ENCODE results near the gene BDNF.
A peak's percentile ranks its signal among the peaks of the same experiment; 100 is the strongest.

The BDNF gene

GRCh38 chr11:27716216-27716615, 16.0 kb upstream of the BDNF start:
- Histone ChIP-seq H3K9ac (ENCODE audit: insufficient read length) (no peak overlapping the region), H3K9me3 (ENCODE audit: low read depth, low read length) (no peaks in the 10 kb centered on the region), H3K27ac (no peak overlapping the region), H3K36me3 (ENCODE audit: insufficient read depth, low read length) (no peaks in the 10 kb centered on the region), H3K4me3 (no peak overlapping the region)
- no peak for TF ChIP-seq EZH2 (IDR thresholded peaks at IDR 0.05)
- TF ChIP-seq POLR2AphosphoS5 (IDR thresholded peaks at IDR 0.05; ENCODE audit: borderline replicate concordance, low read depth, low read length): no peak
- TF ChIP-seq FOXP2 (optimal IDR thresholded peaks at IDR 0.05; ENCODE audit: control extremely low read depth, extremely low read length, insufficient read depth): no peak
- DNase-seq (ENCODE audit: low read depth, low spot score): no peak

- TF ChIP-seq EZH2 (IDR thresholded peaks at IDR 0.05) (no peak), FOXP2 (optimal IDR thresholded peaks at IDR 0.05; ENCODE audit: control extremely low read depth, extremely low read length, insufficient read depth) (no peak), POLR2AphosphoS5 (IDR thresholded peaks at IDR 0.05; ENCODE audit: borderline replicate concordance, low read depth, low read length) (no peak)
- Histone ChIP-seq H3K27ac (no peak overlapping the region), H3K9ac (ENCODE audit: insufficient read length) (no peak overlapping the region), H3K36me3 (ENCODE audit: insufficient read depth, low read length) (no peaks in the 10 kb centered on the region), H3K9me3 (ENCODE audit: low read depth, low read length) (no peaks in the 10 kb centered on the region), H3K4me3 (no peak overlapping the region)
- DNase-seq (ENCODE audit: low read depth, low spot score): no peak
Observed at GRCh38 chr11:27711725-27712124, 11.5 kb upstream of the BDNF start.

- DNase-seq (ENCODE audit: low read depth, low spot score): no peak
- Histone ChIP-seq H3K27ac (no peak overlapping the region), H3K4me3 (no peak overlapping the region), H3K36me3 (ENCODE audit: insufficient read depth, low read length) (no peaks in the 10 kb centered on the region), H3K9me3 (ENCODE audit: low read depth, low read length) (no peaks in the 10 kb centered on the region), H3K9ac (ENCODE audit: insufficient read length) (no peak overlapping the region)
- TF ChIP-seq POLR2AphosphoS5 (IDR thresholded peaks at IDR 0.05; ENCODE audit: borderline replicate concordance, low read depth, low read length) (no peak), FOXP2 (optimal IDR thresholded peaks at IDR 0.05; ENCODE audit: control extremely low read depth, extremely low read length, insufficient read depth) (no peak), EZH2 (IDR thresholded peaks at IDR 0.05) (no peak)
Observed at GRCh38 chr11:27710536-27710935, 10.3 kb upstream of the BDNF start.

GRCh38 chr11:27707676-27708075, 7.4 kb upstream of the BDNF start:
- no peak for TF ChIP-seq EZH2 (IDR thresholded peaks at IDR 0.05)
- TF ChIP-seq POLR2AphosphoS5 (IDR thresholded peaks at IDR 0.05; ENCODE audit: borderline replicate concordance, low read depth, low read length): no peak
- TF ChIP-seq FOXP2 (optimal IDR thresholded peaks at IDR 0.05; ENCODE audit: control extremely low read depth, extremely low read length, insufficient read depth): no peak
- Histone ChIP-seq H3K36me3 (ENCODE audit: insufficient read depth, low read length) (no peaks in the 10 kb centered on the region), H3K27ac (no peak overlapping the region), H3K9ac (ENCODE audit: insufficient read length) (no peak overlapping the region), H3K9me3 (ENCODE audit: low read depth, low read length) (no peaks in the 10 kb centered on the region), H3K4me3 (no peak overlapping the region)
- no peak for DNase-seq (ENCODE audit: low read depth, low spot score)

- TF ChIP-seq POLR2AphosphoS5 (IDR thresholded peaks at IDR 0.05; ENCODE audit: borderline replicate concordance, low read depth, low read length) (no peak), EZH2 (IDR thresholded peaks at IDR 0.05) (no peak), FOXP2 (optimal IDR thresholded peaks at IDR 0.05; ENCODE audit: control extremely low read depth, extremely low read length, insufficient read depth) (no peak)
- no peak overlapping the region for H3K27ac ChIP-seq
- H3K9me3 ChIP-seq (ENCODE audit: low read depth, low read length): no peaks in the 10 kb centered on the region
- no peak overlapping the region for H3K9ac ChIP-seq (ENCODE audit: insufficient read length)
- H3K36me3 ChIP-seq (ENCODE audit: insufficient read depth, low read length): no peaks in the 10 kb centered on the region
- H3K4me3 ChIP-seq: no peak overlapping the region
- DNase-seq (ENCODE audit: low read depth, low spot score): no peak
Observed at GRCh38 chr11:27705873-27706820, 5.9 kb upstream of the BDNF start.

GRCh38 chr11:27703481-27703880, 3.2 kb upstream of the BDNF start:
- Histone ChIP-seq H3K9ac (ENCODE audit: insufficient read length) (no peak overlapping the region), H3K36me3 (ENCODE audit: insufficient read depth, low read length) (no peaks in the 10 kb centered on the region), H3K27ac (no peak overlapping the region), H3K4me3 (no peak overlapping the region), H3K9me3 (ENCODE audit: low read depth, low read length) (no peaks in the 10 kb centered on the region)
- no peak for DNase-seq (ENCODE audit: low read depth, low spot score)
- no peak for TF ChIP-seq FOXP2 (optimal IDR thresholded peaks at IDR 0.05; ENCODE audit: control extremely low read depth, extremely low read length, insufficient read depth)
- TF ChIP-seq EZH2 (IDR thresholded peaks at IDR 0.05): no peak
- no peak for TF ChIP-seq POLR2AphosphoS5 (IDR thresholded peaks at IDR 0.05; ENCODE audit: borderline replicate concordance, low read depth, low read length)

- DNase-seq (ENCODE audit: low read depth, low spot score): no peak
- TF ChIP-seq FOXP2 (optimal IDR thresholded peaks at IDR 0.05; ENCODE audit: control extremely low read depth, extremely low read length, insufficient read depth) (no peak), EZH2 (IDR thresholded peaks at IDR 0.05) (no peak), POLR2AphosphoS5 (IDR thresholded peaks at IDR 0.05; ENCODE audit: borderline replicate concordance, low read depth, low read length) (no peak)
- no peak overlapping the region for H3K27ac ChIP-seq
Observed at GRCh38 chr11:27702811-27703210, 2.6 kb upstream of the BDNF start.

GRCh38 chr11:27701355-27702105, 1.3 kb upstream of the BDNF start:
- TF ChIP-seq FOXP2 (optimal IDR thresholded peaks at IDR 0.05; ENCODE audit: control extremely low read depth, extremely low read length, insufficient read depth) (no peak), EZH2 (IDR thresholded peaks at IDR 0.05) (peak; percentile 17), POLR2AphosphoS5 (IDR thresholded peaks at IDR 0.05; ENCODE audit: borderline replicate concordance, low read depth, low read length) (no peak)
- Histone ChIP-seq H3K4me3 (peak overlapping the region; percentile 47), H3K9me3 (ENCODE audit: low read depth, low read length) (no peaks in the 10 kb centered on the region), H3K36me3 (ENCODE audit: insufficient read depth, low read length) (no peaks in the 10 kb centered on the region), H3K9ac (ENCODE audit: insufficient read length) (no peak overlapping the region), H3K27ac (no peak overlapping the region)
- DNase-seq (ENCODE audit: low read depth, low spot score): no peak

More at GRCh38 chr11:27702811-27703210, 2.6 kb upstream of the BDNF start:
- no peaks in the 10 kb centered on the region for H3K9me3 ChIP-seq (ENCODE audit: low read depth, low read length)
- no peak overlapping the region for H3K9ac ChIP-seq (ENCODE audit: insufficient read length)
- H3K36me3 ChIP-seq (ENCODE audit: insufficient read depth, low read length): no peaks in the 10 kb centered on the region
- H3K4me3 ChIP-seq: no peak overlapping the region
